H9 (cell line): Measurements from ENCODE around the gene FBXL7. TPM values are rescaled to one million over a fixed set of nuclear protein-coding genes. Genes with fewer than 3 reads are reported as not detected.

Experiments
- DNase-seq: peaks from one replicate; pipeline ENCODE4 v3.0.0-alpha.2; 2017
- H2AFZ ChIP-seq: one replicate; pipeline ENCODE4 v1.6.1; 2013; ENCODE audit warnings: mild to moderate bottlenecking, low read length, control low read depth, moderate library complexity
- H2AK5ac ChIP-seq: 2 replicates; pipeline ENCODE4 v1.6.1; 2013; ENCODE audit warnings: low read length, control low read depth, mixed read lengths; ENCODE audit not compliant: insufficient read length
- H2BK120ac ChIP-seq: one replicate; pipeline ENCODE4 v1.6.1; 2013; ENCODE audit warnings: low read depth, mild to moderate bottlenecking, low read length, control low read depth, inconsistent platforms; ENCODE audit not compliant: poor library complexity, severe bottlenecking
- H2BK12ac ChIP-seq: 2 replicates; pipeline ENCODE4 v1.6.1; 2013; ENCODE audit warnings: low read length, control low read depth, mixed read lengths, low read depth; ENCODE audit not compliant: insufficient read length
- H2BK15ac ChIP-seq: 2 replicates; pipeline ENCODE4 v1.6.1; 2013; ENCODE audit warnings: low read depth, low read length, control low read depth
- H2BK20ac ChIP-seq: one replicate; pipeline ENCODE4 v1.6.1; 2013; ENCODE audit warnings: low read depth, mild to moderate bottlenecking, low read length, control low read depth, inconsistent platforms; ENCODE audit not compliant: poor library complexity, severe bottlenecking
- H2BK5ac ChIP-seq: 2 replicates; pipeline ENCODE4 v1.6.1; 2013; ENCODE audit warnings: low read length, control low read depth, mixed read lengths; ENCODE audit not compliant: insufficient read length
- H3K14ac ChIP-seq: 2 replicates; pipeline ENCODE4 v1.6.1; 2013; ENCODE audit warnings: low read length, control low read depth; ENCODE audit not compliant: insufficient read depth
- H3K18ac ChIP-seq: 2 replicates; pipeline ENCODE4 v1.6.1; 2013; ENCODE audit warnings: low read depth, mild to moderate bottlenecking, mixed read lengths, low read length, control low read depth; ENCODE audit not compliant: insufficient read length
- H3K23ac ChIP-seq: 2 replicates; pipeline ENCODE4 v1.6.1; 2013; ENCODE audit warnings: low read length, control low read depth, mixed read lengths, low read depth; ENCODE audit not compliant: insufficient read length
- H3K23me2 ChIP-seq: 2 replicates; pipeline ENCODE4 v1.6.1; 2013; ENCODE audit warnings: low read depth, mild to moderate bottlenecking, mixed read lengths, low read length, control low read depth; ENCODE audit not compliant: insufficient read length, poor library complexity, severe bottlenecking
- H3K27ac ChIP-seq: 2 replicates; pipeline ENCODE4 v1.5.1; 2013; ENCODE audit warnings: low read length, control low read depth, mixed read lengths, low read depth; ENCODE audit not compliant: insufficient read length
- H3K27me3 ChIP-seq: 2 replicates; pipeline ENCODE4 v1.6.1; 2013; ENCODE audit warnings: low read length, control low read depth, inconsistent platforms; ENCODE audit not compliant: insufficient read depth
- H3K4ac ChIP-seq: 2 replicates; pipeline ENCODE4 v1.6.1; 2013; ENCODE audit warnings: low read depth, mild to moderate bottlenecking, control low read depth, inconsistent platforms, low read length, moderate library complexity
- H3K4me1 ChIP-seq: 2 replicates; pipeline ENCODE4 v1.6.1; 2013; ENCODE audit warnings: low read length, control low read depth, inconsistent platforms; ENCODE audit not compliant: insufficient read depth
- H3K4me2 ChIP-seq: 2 replicates; pipeline ENCODE4 v1.6.1; 2013; ENCODE audit warnings: low read length, control low read depth, mixed read lengths; ENCODE audit not compliant: insufficient read length, insufficient read depth
- H3K56ac ChIP-seq: 2 replicates; pipeline ENCODE4 v1.6.1; 2013; ENCODE audit warnings: low read depth, mild to moderate bottlenecking, mixed read lengths, low read length, control low read depth; ENCODE audit not compliant: insufficient read length
- H3K79me1 ChIP-seq: 2 replicates; pipeline ENCODE4 v1.6.1; 2013; ENCODE audit warnings: low read depth, mild to moderate bottlenecking, moderate library complexity, low read length, control low read depth, inconsistent platforms; ENCODE audit not compliant: insufficient read depth, poor library complexity, severe bottlenecking
- H3K79me2 ChIP-seq: 2 replicates; pipeline ENCODE4 v1.6.1; 2013; ENCODE audit warnings: low read length, control low read depth, inconsistent platforms; ENCODE audit not compliant: insufficient read depth
- H3K9ac ChIP-seq: 2 replicates; pipeline ENCODE4 v1.6.1; 2013; ENCODE audit warnings: low read length, control low read depth, mixed read lengths; ENCODE audit not compliant: insufficient read length; ENCODE audit errors: extremely low read depth
- H3K9me3 ChIP-seq: one replicate; pipeline ENCODE4 v1.6.1; 2013; ENCODE audit warnings: low read depth, low read length, inconsistent platforms; ENCODE audit not compliant: control insufficient read depth
- H3T11ph ChIP-seq: one replicate; pipeline ENCODE4 v1.6.1; 2013; ENCODE audit warnings: mild to moderate bottlenecking, low read length, control low read depth, inconsistent platforms
- H4K20me1 ChIP-seq: one replicate; pipeline ENCODE4 v1.6.1; 2013; ENCODE audit not compliant: control insufficient read depth, insufficient read length, insufficient read depth
- H4K5ac ChIP-seq: 2 replicates; pipeline ENCODE4 v1.6.1; 2013; ENCODE audit warnings: low read depth, mild to moderate bottlenecking, mixed read lengths, low read length, control low read depth; ENCODE audit not compliant: insufficient read length
- H4K8ac ChIP-seq: replicated peaks from 2 replicates; pipeline ENCODE4 v1.6.1; 2013; ENCODE audit warnings: low read length, control low read depth, mixed read lengths, low read depth; ENCODE audit not compliant: insufficient read length
- H4K91ac ChIP-seq: 2 replicates; pipeline ENCODE4 v1.6.1; 2013; ENCODE audit warnings: low read depth, mild to moderate bottlenecking, moderate library complexity, mixed read lengths, low read length, control low read depth; ENCODE audit not compliant: insufficient read length
- H3K27ac Mint-ChIP-seq, 3 experiments: 2 replicates in 2 of 3; 3 replicates in 1 of 3; pipeline ENCODE4 v1.8.0; 2020 to 2021; ENCODE audit warnings: mixed read lengths in 3 of 3, mild to moderate bottlenecking in 1 of 3, moderate library complexity in 1 of 3
- H3K27me3 Mint-ChIP-seq: 2 replicates; pipeline ENCODE4 v1.8.0; 2021; ENCODE audit warnings: low read depth, mild to moderate bottlenecking, moderate library complexity, mixed read lengths
- H3K36me3 Mint-ChIP-seq, 3 experiments: 2 replicates in 2 of 3; 3 replicates in 1 of 3; pipeline ENCODE4 v1.8.0; 2020 to 2021; ENCODE audit warnings: low read depth in 3 of 3, mixed read lengths in 3 of 3; ENCODE audit not compliant: insufficient read depth in 1 of 3
- H3K4me1 Mint-ChIP-seq, 2 experiments: 2 replicates each; pipeline ENCODE4 v1.8.0; 2020; ENCODE audit warnings: mixed read lengths in 2 of 2
- H3K4me3 Mint-ChIP-seq, 2 experiments: 2 replicates in 1 of 2; 3 replicates in 1 of 2; pipeline ENCODE4 v1.8.0; 2020 to 2021; ENCODE audit warnings: mild to moderate bottlenecking in 2 of 2, mixed read lengths in 2 of 2, moderate library complexity in 1 of 2
- H3K9me3 Mint-ChIP-seq, 2 experiments: 2 replicates in 1 of 2; 3 replicates in 1 of 2; pipeline ENCODE4 v1.8.0; 2020; ENCODE audit warnings: mild to moderate bottlenecking in 2 of 2, mixed read lengths in 2 of 2, moderate library complexity in 1 of 2
- WGBS: extraction: QIAGEN DNeasy Blood & Tissue Kit; methylation state at CpG from one replicate; pipeline ENCODE4 v1.1.7; 2013; ENCODE audit warnings: missing lambda C conversion rate, low lambda C conversion rate, mixed read lengths; ENCODE audit not compliant: insufficient read length; ENCODE audit errors: extremely low coverage; 5-methylcytosine and 5-hydroxymethylcytosine counted together
- total RNA-seq: library from RNA; stranded (reverse); gene quantifications from 2 replicates; pipeline ENCODE4 v1.2.1, GENCODE V29; 2021
- TF ChIP-seq, protein P1 (sequence below): fragments of 200-600 bp; sonication (generic); conservative IDR thresholded peaks from 3 replicates; pipeline ENCODE4 v1.8.0; 2021; ENCODE audit warnings: antibody characterized with exemption, mild to moderate bottlenecking

The FBXL7 gene
- total RNA-seq, 1 experiment from 2014 or later = 14.6 TPM

DNA sequence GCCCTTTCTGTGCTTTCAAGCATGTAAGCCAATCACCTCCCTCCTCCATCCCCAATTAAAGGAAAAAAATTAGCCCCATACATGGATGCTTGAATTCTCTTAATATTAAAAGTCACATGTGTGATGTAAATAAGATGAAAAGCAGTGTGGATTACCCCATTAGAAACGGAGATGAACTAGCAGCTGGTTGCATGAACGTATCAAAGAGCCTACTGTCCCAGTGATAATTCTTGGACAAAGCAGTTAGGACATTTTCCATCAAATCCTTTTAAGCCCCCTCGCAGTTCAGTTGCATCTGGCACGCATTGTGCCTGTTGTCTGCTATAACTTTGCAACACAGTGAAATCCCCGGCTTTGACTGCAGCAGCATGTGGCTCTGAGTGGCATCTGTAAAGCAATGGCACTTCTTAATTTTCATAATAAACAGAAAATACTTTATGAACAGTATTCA lies 285.6 kb downstream of the FBXL7 start:
- no peak overlapping the region for H3K18ac ChIP-seq
- no peaks in the 10 kb centered on the region for H3K9me3 ChIP-seq
- H3K4ac ChIP-seq = no peak overlapping the region
- no peak overlapping the region for H2BK5ac ChIP-seq
- no peak overlapping the region for H3K9ac ChIP-seq
- H3K14ac ChIP-seq = no peak overlapping the region
- Mint-ChIP-seq H3K4me1 (peaks cover 4 to 16% of the 10 kb centered on the region in 2 experiments; a peak in 3 of 4 replicates), H3K36me3 (no peaks in the 10 kb centered on the region), H3K27ac (peak overlapping the region in 1 of 3 experiments; percentile 46; a peak in 1 of 7 replicates), H3K9me3 (peaks cover 2 to 3% of the 10 kb centered on the region in 2 experiments; a peak in 4 of 5 replicates), H3K27me3 (no peaks in the 10 kb centered on the region), H3K4me3 (no peak overlapping the region)
- H3K79me2 ChIP-seq = no peaks in the 10 kb centered on the region
- no peak for DNase-seq
- H4K8ac ChIP-seq = no peak overlapping the region
- H3K79me1 ChIP-seq = no peaks in the 10 kb centered on the region
- no peak overlapping the region for H2BK120ac ChIP-seq
- H2BK15ac ChIP-seq = no peak overlapping the region
- no peaks in the 10 kb centered on the region for H4K20me1 ChIP-seq
- H3T11ph ChIP-seq = no peak overlapping the region
- no peak overlapping the region for H3K56ac ChIP-seq
- no peaks in the 10 kb centered on the region for H3K4me1 ChIP-seq
- H4K5ac ChIP-seq = no peak overlapping the region
- no peak overlapping the region for H3K23ac ChIP-seq
- TF ChIP-seq, protein P1, sequence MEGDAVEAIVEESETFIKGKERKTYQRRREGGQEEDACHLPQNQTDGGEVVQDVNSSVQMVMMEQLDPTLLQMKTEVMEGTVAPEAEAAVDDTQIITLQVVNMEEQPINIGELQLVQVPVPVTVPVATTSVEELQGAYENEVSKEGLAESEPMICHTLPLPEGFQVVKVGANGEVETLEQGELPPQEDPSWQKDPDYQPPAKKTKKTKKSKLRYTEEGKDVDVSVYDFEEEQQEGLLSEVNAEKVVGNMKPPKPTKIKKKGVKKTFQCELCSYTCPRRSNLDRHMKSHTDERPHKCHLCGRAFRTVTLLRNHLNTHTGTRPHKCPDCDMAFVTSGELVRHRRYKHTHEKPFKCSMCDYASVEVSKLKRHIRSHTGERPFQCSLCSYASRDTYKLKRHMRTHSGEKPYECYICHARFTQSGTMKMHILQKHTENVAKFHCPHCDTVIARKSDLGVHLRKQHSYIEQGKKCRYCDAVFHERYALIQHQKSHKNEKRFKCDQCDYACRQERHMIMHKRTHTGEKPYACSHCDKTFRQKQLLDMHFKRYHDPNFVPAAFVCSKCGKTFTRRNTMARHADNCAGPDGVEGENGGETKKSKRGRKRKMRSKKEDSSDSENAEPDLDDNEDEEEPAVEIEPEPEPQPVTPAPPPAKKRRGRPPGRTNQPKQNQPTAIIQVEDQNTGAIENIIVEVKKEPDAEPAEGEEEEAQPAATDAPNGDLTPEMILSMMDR = no peak
- no peaks in the 10 kb centered on the region for H3K23me2 ChIP-seq
- H3K4me2 ChIP-seq = no peak overlapping the region
- no peak overlapping the region for H2AFZ ChIP-seq
- no peak overlapping the region for H2BK12ac ChIP-seq
- no peak overlapping the region for H2AK5ac ChIP-seq
- WGBS = no CpG with 5 or more reads among the region's 5 CpGs
- H3K27ac ChIP-seq = no peak overlapping the region
- no peak overlapping the region for H4K91ac ChIP-seq
- no peaks in the 10 kb centered on the region for H3K27me3 ChIP-seq
- no peak overlapping the region for H2BK20ac ChIP-seq
